IMR-90 (cell line): ENCODE data around the gene ANK3.

ENCODE experiments used
- BHLHE40 ChIP-seq: fragments of 150-350 bp; IDR thresholded peaks from 2 replicates; pipeline ENCODE4 v1.6.1; 2016; ENCODE audit warnings: mild to moderate bottlenecking, low read depth, low read length
- MAFK ChIP-seq: IDR thresholded peaks from 2 replicates; pipeline ENCODE4 v1.6.1; 2012; ENCODE audit warnings: low read depth, low read length, improper control_type of control experiment
- MXI1 ChIP-seq: IDR thresholded peaks from 2 replicates; pipeline ENCODE4 v1.6.1; 2012; ENCODE audit warnings: low read depth, mild to moderate bottlenecking, low read length, moderate library complexity, borderline replicate concordance
- RAD21 ChIP-seq: IDR thresholded peaks from 2 replicates; pipeline ENCODE4 v1.6.1; 2012; ENCODE audit warnings: low read length, improper control_type of control experiment
- SMC3 ChIP-seq: fragments of 150-350 bp; IDR thresholded peaks from 2 replicates; pipeline ENCODE4 v1.6.1; 2016; ENCODE audit warnings: low read depth, mild to moderate bottlenecking, antibody characterized with exemption, low read length, moderate library complexity
- TF ChIP-seq, protein P1 (sequence below): conservative IDR thresholded peaks from 2 replicates; pipeline ENCODE4 v1.5.1; 2012; ENCODE audit warnings: mild to moderate bottlenecking, low read depth, low read length, improper control_type of control experiment

DNA sequence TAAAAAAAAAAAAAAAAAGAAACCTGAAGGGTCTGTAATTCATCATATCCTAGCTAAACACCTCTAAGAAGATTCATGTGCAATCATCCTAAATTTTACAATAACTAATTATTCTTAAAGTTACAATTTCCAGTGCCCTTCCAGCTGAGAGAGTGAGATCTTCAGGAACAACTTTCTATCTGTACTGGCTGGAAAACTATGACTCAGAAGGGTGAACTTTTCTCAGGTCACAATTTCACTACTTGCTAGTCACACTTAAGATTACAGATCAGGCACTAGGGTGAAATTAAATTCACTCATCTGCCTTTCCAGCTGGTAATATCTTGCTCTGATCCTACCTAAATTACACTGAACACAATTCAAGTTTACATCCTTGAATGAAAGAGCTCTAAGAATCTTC lies 158.8 kb downstream of the ANK3 start:
- no peak for TF ChIP-seq MXI1
- TF ChIP-seq RAD21, result no peak
- TF ChIP-seq BHLHE40, result no peak
- no peak for TF ChIP-seq MAFK
- no peak for TF ChIP-seq SMC3
- TF ChIP-seq, protein P1, sequence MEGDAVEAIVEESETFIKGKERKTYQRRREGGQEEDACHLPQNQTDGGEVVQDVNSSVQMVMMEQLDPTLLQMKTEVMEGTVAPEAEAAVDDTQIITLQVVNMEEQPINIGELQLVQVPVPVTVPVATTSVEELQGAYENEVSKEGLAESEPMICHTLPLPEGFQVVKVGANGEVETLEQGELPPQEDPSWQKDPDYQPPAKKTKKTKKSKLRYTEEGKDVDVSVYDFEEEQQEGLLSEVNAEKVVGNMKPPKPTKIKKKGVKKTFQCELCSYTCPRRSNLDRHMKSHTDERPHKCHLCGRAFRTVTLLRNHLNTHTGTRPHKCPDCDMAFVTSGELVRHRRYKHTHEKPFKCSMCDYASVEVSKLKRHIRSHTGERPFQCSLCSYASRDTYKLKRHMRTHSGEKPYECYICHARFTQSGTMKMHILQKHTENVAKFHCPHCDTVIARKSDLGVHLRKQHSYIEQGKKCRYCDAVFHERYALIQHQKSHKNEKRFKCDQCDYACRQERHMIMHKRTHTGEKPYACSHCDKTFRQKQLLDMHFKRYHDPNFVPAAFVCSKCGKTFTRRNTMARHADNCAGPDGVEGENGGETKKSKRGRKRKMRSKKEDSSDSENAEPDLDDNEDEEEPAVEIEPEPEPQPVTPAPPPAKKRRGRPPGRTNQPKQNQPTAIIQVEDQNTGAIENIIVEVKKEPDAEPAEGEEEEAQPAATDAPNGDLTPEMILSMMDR, result no peak
